H1 (cell line): ENCODE results near the gene KLRK1. TPM values are rescaled to one million over a fixed set of nuclear protein-coding genes. Genes with fewer than 3 reads are reported as not detected.

Source experiments
- CTCF ChIA-PET: fragments of 300-600 bp; sonication (Branson Sonifier 250); formaldehyde crosslinking; loops from one replicate; lab custom pipeline; 2021; ENCODE audit not compliant: partially characterized antibody; lab: Charles Lee
- POLR2A ChIA-PET: fragments of 300-600 bp; sonication (Branson Sonifier 250); formaldehyde crosslinking; loops from one replicate; lab custom pipeline; 2021; ENCODE audit warnings: inconsistent platforms; ENCODE audit not compliant: partially characterized antibody; lab: Charles Lee
- DNase-seq, 2 experiments: peaks; one replicate each; pipeline versions ENCODE4 v3.0.0 to v3.0.0-alpha.2; 2010 to 2022; ENCODE audit warnings: low spot score in 2 of 2, low read depth in 1 of 2, mixed read lengths in 1 of 2
- FAIRE-seq: peaks from 2 replicates; lab custom pipeline; 2011; peaks lifted over from hg19 to GRCh38; lab: Jason Lieb, UNC
- H2AFZ ChIP-seq: 2 replicates; pipeline ENCODE4 v1.8.1; 2012; ENCODE audit warnings: low read length, inconsistent platforms
- H2AK5ac ChIP-seq: 2 replicates; pipeline ENCODE4 v1.6.1; 2013; ENCODE audit warnings: low read depth, low read length
- H2BK120ac ChIP-seq: replicated peaks from 2 replicates; pipeline ENCODE3; 2013; ENCODE audit warnings: low read depth, low read length, inconsistent platforms
- H2BK12ac ChIP-seq: 2 replicates; pipeline ENCODE4 v1.6.1; 2013; ENCODE audit warnings: low read depth, low read length
- H2BK15ac ChIP-seq: 2 replicates; pipeline ENCODE4 v1.6.1; 2013; ENCODE audit warnings: low read length
- H2BK20ac ChIP-seq: 2 replicates; pipeline ENCODE4 v1.6.1; 2013; ENCODE audit warnings: low read length
- H2BK5ac ChIP-seq: 2 replicates; pipeline ENCODE4 v1.6.1; 2013; ENCODE audit warnings: low read depth, low read length
- H3K14ac ChIP-seq: 2 replicates; pipeline ENCODE4 v1.6.1; 2013; ENCODE audit warnings: inconsistent platforms; ENCODE audit not compliant: insufficient read length
- H3K18ac ChIP-seq: 2 replicates; pipeline ENCODE4 v1.6.1; 2013; ENCODE audit warnings: low read length; ENCODE audit errors: extremely low read depth
- H3K23ac ChIP-seq: 2 replicates; pipeline ENCODE4 v1.6.1; 2013; ENCODE audit warnings: inconsistent platforms; ENCODE audit not compliant: insufficient read length
- H3K23me2 ChIP-seq: 2 replicates; pipeline ENCODE4 v1.6.1; 2013; ENCODE audit warnings: low read depth, low read length
- H3K27ac ChIP-seq: 2 replicates; pipeline ENCODE4 v1.6.1; 2011; ENCODE audit warnings: low read depth, low read length, inconsistent platforms
- H3K27me3 ChIP-seq, 4 experiments: replicated peaks in 1 of 4; 1 replicate in 1 of 4; 2 replicates in 3 of 4; pipeline versions ENCODE4 v1.6.1 to v1.8.1; 2011 to 2013; ENCODE audit warnings: low read length in 3 of 4, mild to moderate bottlenecking in 3 of 4, inconsistent platforms in 2 of 4, mixed read lengths in 2 of 4, moderate library complexity in 1 of 4; ENCODE audit not compliant: control insufficient read depth in 3 of 4, insufficient read depth in 3 of 4; ENCODE audit errors: extremely low read depth in 1 of 4
- H3K36me3 ChIP-seq, 4 experiments: 2 replicates each; pipeline versions ENCODE4 v1.6.1 to v1.8.1; 2011 to 2013; ENCODE audit warnings: mild to moderate bottlenecking in 4 of 4, low read length in 3 of 4, moderate library complexity in 2 of 4, control low read depth in 1 of 4, inconsistent platforms in 1 of 4; ENCODE audit not compliant: insufficient read depth in 4 of 4, control insufficient read depth in 2 of 4
- H3K4ac ChIP-seq: replicated peaks from 2 replicates; pipeline ENCODE3; 2013; ENCODE audit warnings: low read length, low read depth, mixed read lengths, inconsistent platforms; ENCODE audit not compliant: insufficient read length
- H3K4me1 ChIP-seq, 4 experiments: replicated peaks in 1 of 4; 1 replicate in 1 of 4; 2 replicates in 3 of 4; pipeline versions ENCODE4 v1.6.1 to v1.8.1; 2011 to 2013; ENCODE audit warnings: low read length in 3 of 4, inconsistent platforms in 2 of 4, mixed read lengths in 1 of 4; ENCODE audit not compliant: insufficient read depth in 4 of 4, control insufficient read depth in 3 of 4
- H3K4me2 ChIP-seq, 2 experiments: 2 replicates each; pipeline versions ENCODE4 v1.6.1 to v1.8.1; 2011 to 2013; ENCODE audit warnings: low read depth in 2 of 2, low read length in 2 of 2, control low read depth in 1 of 2, inconsistent platforms in 1 of 2, mild to moderate bottlenecking in 1 of 2; ENCODE audit not compliant: insufficient read depth in 1 of 2
- H3K4me3 ChIP-seq, 4 experiments: fragments of 200-600, 300-600 bp in 1 of 4; sonication (generic), shearing (Covaris generic), sonication (Bioruptor Twin) in 1 of 4; 2 replicates each; pipeline versions ENCODE4 v1.5.1 to v1.8.1; 2011 to 2016; ENCODE audit warnings: low read length in 4 of 4, low read depth in 3 of 4, control low read depth in 2 of 4, inconsistent platforms in 2 of 4, mild to moderate bottlenecking in 2 of 4, mixed read lengths in 1 of 4, moderate library complexity in 1 of 4; ENCODE audit not compliant: insufficient read depth in 2 of 4; ENCODE audit errors: extremely low read depth in 1 of 4
- H3K56ac ChIP-seq: replicated peaks from 2 replicates; pipeline ENCODE3; 2013; ENCODE audit warnings: low read depth, mild to moderate bottlenecking, mixed read lengths, low read length, inconsistent platforms; ENCODE audit not compliant: insufficient read length
- H3K79me1 ChIP-seq: 2 replicates; pipeline ENCODE4 v1.6.1; 2013; ENCODE audit warnings: low read depth, low read length, control low read depth
- H3K79me2 ChIP-seq, 2 experiments: 2 replicates each; pipeline versions ENCODE4 v1.6.1 to v1.8.1; 2012 to 2013; ENCODE audit warnings: low read length in 2 of 2, mild to moderate bottlenecking in 2 of 2, inconsistent platforms in 1 of 2; ENCODE audit not compliant: insufficient read depth in 2 of 2, control insufficient read depth in 1 of 2
- H3K9ac ChIP-seq, 4 experiments: replicated peaks in 1 of 4; 1 replicate in 1 of 4; 2 replicates in 3 of 4; pipeline versions ENCODE4 v1.6.1 to v1.8.1; 2011 to 2013; ENCODE audit warnings: low read depth in 3 of 4, low read length in 3 of 4, control low read depth in 2 of 4, mild to moderate bottlenecking in 2 of 4, moderate library complexity in 2 of 4, inconsistent platforms in 1 of 4; ENCODE audit errors: extremely low read depth in 1 of 4
- H3K9me3 ChIP-seq, 2 experiments: 2 replicates each; pipeline versions ENCODE4 v1.6.1 to v1.8.1; 2012 to 2013; ENCODE audit warnings: mild to moderate bottlenecking in 2 of 2, moderate library complexity in 2 of 2, control low read depth in 1 of 2, inconsistent platforms in 1 of 2, low read depth in 1 of 2, low read length in 1 of 2, mixed read lengths in 1 of 2; ENCODE audit not compliant: insufficient read depth in 2 of 2
- H4K20me1 ChIP-seq, 2 experiments: replicated peaks in 1 of 2; 2 replicates each; pipeline versions ENCODE3 to v1.8.1; 2011 to 2013; ENCODE audit warnings: inconsistent platforms in 2 of 2, low read length in 2 of 2, mild to moderate bottlenecking in 1 of 2; ENCODE audit not compliant: insufficient read depth in 2 of 2, control insufficient read depth in 1 of 2
- H4K5ac ChIP-seq: 2 replicates; pipeline ENCODE4 v1.6.1; 2013; ENCODE audit warnings: low read length, low read depth, mixed read lengths, inconsistent platforms; ENCODE audit not compliant: insufficient read length
- H4K8ac ChIP-seq: 2 replicates; pipeline ENCODE4 v1.8.0; 2013; ENCODE audit warnings: mild to moderate bottlenecking, moderate library complexity, low read length, inconsistent platforms; ENCODE audit not compliant: insufficient read depth; ENCODE audit errors: extremely low read depth
- H4K91ac ChIP-seq: replicated peaks from 2 replicates; pipeline ENCODE3; 2013; ENCODE audit warnings: low read length, mixed read lengths, inconsistent platforms; ENCODE audit not compliant: insufficient read length
- CBX8 ChIP-seq: fragments of 300-800, 300-1000 bp; sonication (generic); IDR thresholded peaks from 2 replicates; pipeline ENCODE4 v1.7.1; 2016; ENCODE audit warnings: low read depth, low read length, borderline replicate concordance
- EGR1 ChIP-seq: IDR thresholded peaks from 2 replicates; pipeline ENCODE4 v1.6.1; 2011; ENCODE audit warnings: low read depth, low read length, borderline replicate concordance
- JUND ChIP-seq: IDR thresholded peaks from 2 replicates; pipeline ENCODE4 v1.6.1; 2011; ENCODE audit warnings: mild to moderate bottlenecking, improper control_type of control experiment, low read length
- KDM4A ChIP-seq: IDR thresholded peaks from one replicate; pipeline ENCODE4 v1.7.1; 2012; ENCODE audit warnings: low read depth, mild to moderate bottlenecking, moderate library complexity, low read length, inconsistent platforms; ENCODE audit not compliant: severe bottlenecking
- PHF8 ChIP-seq: fragments of 200-600 bp; sonication (generic); conservative IDR thresholded peaks from 2 replicates; pipeline ENCODE4 v1.7.1; 2012; ENCODE audit warnings: low read depth, mild to moderate bottlenecking, inconsistent platforms, low read length, moderate library complexity
- RAD21 ChIP-seq, 2 experiments: IDR thresholded peaks in 1 of 2; conservative IDR thresholded peaks in 1 of 2; 2 replicates each; pipeline ENCODE4 v1.6.1; 2011; ENCODE audit warnings: low read depth in 2 of 2, low read length in 2 of 2, improper control_type of control experiment in 1 of 2, inconsistent platforms in 1 of 2, mild to moderate bottlenecking in 1 of 2, moderate library complexity in 1 of 2
- RXRA ChIP-seq: IDR thresholded peaks from 2 replicates; pipeline ENCODE4 v1.6.1; 2011; ENCODE audit warnings: low read depth, mild to moderate bottlenecking, low read length, moderate library complexity; ENCODE audit not compliant: insufficient read depth
- SRF ChIP-seq: IDR thresholded peaks from 2 replicates; pipeline ENCODE4 v1.6.1; 2011; ENCODE audit warnings: mild to moderate bottlenecking, low read depth, low read length, moderate library complexity
- TAF7 ChIP-seq: optimal IDR thresholded peaks from 2 replicates; pipeline ENCODE3; 2011; ENCODE audit warnings: low read depth, mild to moderate bottlenecking, inconsistent platforms, low read length, moderate library complexity, borderline replicate concordance
- YY1 ChIP-seq: IDR thresholded peaks from 2 replicates; pipeline ENCODE4 v1.6.1; 2011; ENCODE audit warnings: low read depth, mild to moderate bottlenecking, low read length
- ZNF274 ChIP-seq: IDR thresholded peaks from 2 replicates; pipeline ENCODE4 v1.7.0; 2012; ENCODE audit warnings: low read length, borderline replicate concordance; ENCODE audit errors: extremely low read depth
- polyA plus RNA-seq, 7 experiments: library from polyadenylated mRNA; depleted of rRNA in 3 of 7; stranded (reverse) in 5 of 7; unstranded in 2 of 7; fragments of >200 nt in 5 of 7; fragments of 200-250 nt in 2 of 7; gene quantifications; 1 replicate in 5 of 7; 2 replicates in 1 of 7; 4 replicates in 1 of 7; pipeline versions ENCODE4 v1.2.1 to v1.2.3, GENCODE V29; 2011 to 2013; ENCODE audit warnings: missing spikeins in 2 of 7, mixed read lengths in 2 of 7
- total RNA-seq: library from RNA; stranded (reverse); fragmentation: NEBNext Ultra II Directional; extraction: Animal tissue kit (Norgen Biotek cat#: 25700); gene quantifications from 2 replicates; pipeline ENCODE4 v1.2.1, GENCODE V29; 2021
- TF ChIP-seq, protein P1 (sequence below), 3 experiments: IDR thresholded peaks; 1 replicate in 2 of 3; 2 replicates in 1 of 3; pipeline versions ENCODE4 v1.5.1 to v1.6.1; 2011; ENCODE audit warnings: low read length in 3 of 3, mild to moderate bottlenecking in 3 of 3, inconsistent platforms in 2 of 3, low read depth in 1 of 3, moderate library complexity in 1 of 3; ENCODE audit not compliant: insufficient read depth in 1 of 3; ENCODE audit errors: control extremely low read depth in 1 of 3

Gene KLRK1
- total and polyA plus RNA-seq, 2 of the 8 experiments (the other 6 are each of a cell fraction or from before 2014, with no cell fraction given): not detected

GRCh38 chr12:10366875-10367274 is 23.0 kb downstream of the KLRK1 start:
- ChIA-PET CTCF (interaction anchor here (0.6 to 3.2 kb wide), 25 partner anchors 10 to 387 kb away, joined by 3 to 33 read pairs (median 4); partner anchors contain the start of gene MAGOHB), POLR2A (no interaction called here)
- Histone ChIP-seq H3K36me3 (peaks cover 0 to 3% (median 0%) of the 10 kb centered on the region in 4 experiments; a peak in 1 of 8 replicates), H3K27ac (no peak overlapping the region), H3K4me2 (no peak overlapping the region), H3K4ac (no peak overlapping the region), H2BK120ac (no peak overlapping the region), H3K23ac (no peak overlapping the region), H2AFZ (no peak overlapping the region), H4K20me1 (no peaks in the 10 kb centered on the region), H2BK15ac (no peak overlapping the region), H3K9ac (no peak overlapping the region), H3K9me3 (peaks cover 4% of the 10 kb centered on the region in 2 experiments; a peak in 1 of 4 replicates), H3K14ac (no peak overlapping the region), H2BK5ac (no peak overlapping the region), H3K79me2 (no peaks in the 10 kb centered on the region), H3K23me2 (peaks cover 5% of the 10 kb centered on the region), H3K4me1 (peaks cover 16 to 33% (median 24%) of the 10 kb centered on the region in 4 experiments; a peak in 6 of 7 replicates), H4K91ac (no peak overlapping the region), H3K4me3 (no peak overlapping the region), H3K18ac (no peak overlapping the region), H3K79me1 (no peaks in the 10 kb centered on the region), H4K8ac (no peak overlapping the region), H4K5ac (no peak overlapping the region), H2BK12ac (no peak overlapping the region), H2BK20ac (no peak overlapping the region), H2AK5ac (no peak overlapping the region), H3K56ac (no peak overlapping the region), H3K27me3 (no peaks in the 10 kb centered on the region)
- DNase-seq (no peak), FAIRE-seq (no peak)
- TF ChIP-seq RAD21 (IDR thresholded peaks at IDR 0.05 in 1 of 2, conservative IDR thresholded peaks at IDR 0.05 in 1 of 2; ENCODE audit: low read depth in 2 of 2, low read length in 2 of 2) (peak; percentile 67 to 68), EGR1 (no peak), YY1 (no peak), TAF7 (no peak), SRF (no peak), KDM4A (no peak), PHF8 (no peak), ZNF274 (no peak), JUND (no peak), CBX8 (no peak), RXRA (no peak)
- TF ChIP-seq, protein P1, sequence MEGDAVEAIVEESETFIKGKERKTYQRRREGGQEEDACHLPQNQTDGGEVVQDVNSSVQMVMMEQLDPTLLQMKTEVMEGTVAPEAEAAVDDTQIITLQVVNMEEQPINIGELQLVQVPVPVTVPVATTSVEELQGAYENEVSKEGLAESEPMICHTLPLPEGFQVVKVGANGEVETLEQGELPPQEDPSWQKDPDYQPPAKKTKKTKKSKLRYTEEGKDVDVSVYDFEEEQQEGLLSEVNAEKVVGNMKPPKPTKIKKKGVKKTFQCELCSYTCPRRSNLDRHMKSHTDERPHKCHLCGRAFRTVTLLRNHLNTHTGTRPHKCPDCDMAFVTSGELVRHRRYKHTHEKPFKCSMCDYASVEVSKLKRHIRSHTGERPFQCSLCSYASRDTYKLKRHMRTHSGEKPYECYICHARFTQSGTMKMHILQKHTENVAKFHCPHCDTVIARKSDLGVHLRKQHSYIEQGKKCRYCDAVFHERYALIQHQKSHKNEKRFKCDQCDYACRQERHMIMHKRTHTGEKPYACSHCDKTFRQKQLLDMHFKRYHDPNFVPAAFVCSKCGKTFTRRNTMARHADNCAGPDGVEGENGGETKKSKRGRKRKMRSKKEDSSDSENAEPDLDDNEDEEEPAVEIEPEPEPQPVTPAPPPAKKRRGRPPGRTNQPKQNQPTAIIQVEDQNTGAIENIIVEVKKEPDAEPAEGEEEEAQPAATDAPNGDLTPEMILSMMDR (IDR thresholded peaks at IDR 0.05; ENCODE audit: control extremely low read depth in 1 of 3, insufficient read depth in 1 of 3, low read depth in 1 of 3, low read length in 3 of 3): peak in 1 of 3 experiments; percentile 36; a peak in 1 of 4 replicates
